HG03520 (cell line): ENCODE measurements around the gene CNPY3.

Experiments
- ATAC-seq: cut with Tn5 transposase; IDR thresholded peaks from one replicate; pipeline ENCODE4 v1.9.1; 2021; ENCODE audit warnings: mild to moderate bottlenecking, moderate library complexity; ENCODE audit not compliant: unreplicated experiment

The CNPY3 gene

GRCh38 chr6:42978839-42979522, 49.7 kb downstream of the CNPY3 start, which contains the start of gene PEX6:
Gene PEX6, minus strand, starts transcription at chr6:42979181. Its CDS starts 31 bp downstream, at chr6:42979150.
- peak; percentile 87 for ATAC-seq

GRCh38 chr6:42979523-42980177, 50.4 kb downstream of the CNPY3 start:
- ATAC-seq, result no peak

- no peak for ATAC-seq
Measured at GRCh38 chr6:42981836-42982235, 52.6 kb downstream of the CNPY3 start.

- ATAC-seq, result peak; percentile 88
Measured at GRCh38 chr6:42984001-42984923, 55.0 kb downstream of the CNPY3 start, which contains the start of gene PPP2R5D. Gene PPP2R5D, plus strand, starts transcription at chr6:42984570. Its CDS starts 108 bp downstream, at chr6:42984678.

GRCh38 chr6:42984924-42985475, 55.7 kb downstream of the CNPY3 start:
- ATAC-seq, result no peak

- ATAC-seq, result no peak
Measured at GRCh38 chr6:42987533-42988451, 58.5 kb downstream of the CNPY3 start.

GRCh38 chr6:42988486-42989020, 59.3 kb downstream of the CNPY3 start:
- ATAC-seq, result no peak
